PC-3 (cell line): Measurements from ENCODE around the gene BCL2L13.

Experiments used
- EZH2 ChIP-seq: fragments of 300-600 bp; sonication (generic); IDR thresholded peaks from one replicate; pipeline ENCODE4 v1.6.1; 2017; ENCODE audit warnings: antibody characterized with exemption, mild to moderate bottlenecking, low read length; ENCODE audit not compliant: unreplicated experiment
- EZH2phosphoT487 ChIP-seq: fragments of 300-600 bp; sonication (generic); IDR thresholded peaks from 2 replicates; pipeline ENCODE4 v1.6.1; 2018; ENCODE audit warnings: mild to moderate bottlenecking, antibody characterized with exemption, low read length, borderline replicate concordance
- TF ChIP-seq, protein P1 (sequence below): fragments of 300-600 bp; sonication (generic); conservative IDR thresholded peaks from 2 replicates; pipeline ENCODE4 v1.5.1; 2017; ENCODE audit warnings: antibody characterized with exemption, low read depth, mild to moderate bottlenecking, low read length

- TF ChIP-seq, protein P1, sequence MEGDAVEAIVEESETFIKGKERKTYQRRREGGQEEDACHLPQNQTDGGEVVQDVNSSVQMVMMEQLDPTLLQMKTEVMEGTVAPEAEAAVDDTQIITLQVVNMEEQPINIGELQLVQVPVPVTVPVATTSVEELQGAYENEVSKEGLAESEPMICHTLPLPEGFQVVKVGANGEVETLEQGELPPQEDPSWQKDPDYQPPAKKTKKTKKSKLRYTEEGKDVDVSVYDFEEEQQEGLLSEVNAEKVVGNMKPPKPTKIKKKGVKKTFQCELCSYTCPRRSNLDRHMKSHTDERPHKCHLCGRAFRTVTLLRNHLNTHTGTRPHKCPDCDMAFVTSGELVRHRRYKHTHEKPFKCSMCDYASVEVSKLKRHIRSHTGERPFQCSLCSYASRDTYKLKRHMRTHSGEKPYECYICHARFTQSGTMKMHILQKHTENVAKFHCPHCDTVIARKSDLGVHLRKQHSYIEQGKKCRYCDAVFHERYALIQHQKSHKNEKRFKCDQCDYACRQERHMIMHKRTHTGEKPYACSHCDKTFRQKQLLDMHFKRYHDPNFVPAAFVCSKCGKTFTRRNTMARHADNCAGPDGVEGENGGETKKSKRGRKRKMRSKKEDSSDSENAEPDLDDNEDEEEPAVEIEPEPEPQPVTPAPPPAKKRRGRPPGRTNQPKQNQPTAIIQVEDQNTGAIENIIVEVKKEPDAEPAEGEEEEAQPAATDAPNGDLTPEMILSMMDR = no peak
- TF ChIP-seq EZH2 = no peak
- TF ChIP-seq EZH2phosphoT487 = no peak
Observed at GRCh38 chr22:17694193-17694592, 55.6 kb downstream of the BCL2L13 start.
